ENCODE data around the gene FCER1G. TPM values are rescaled to one million over a fixed set of nuclear protein-coding genes. Genes with fewer than 3 reads are reported as not detected.
"Not testable (repeated sequence)": the region's sequence is repeated elsewhere in the genome, so short reads cannot be mapped to it uniquely, and the experiment has no call there.

FCER1G gene
- total RNA-seq, 2 experiments from 2014 or later, result 0.99 to 2.0 TPM

- Mint-ChIP-seq H3K4me3 (no peak overlapping the region), H3K36me3 (peaks cover 41% of the 10 kb centered on the region), H3K27ac (no peak overlapping the region), H3K4me1 (ENCODE audit: low read depth) (peaks cover 34% of the 10 kb centered on the region), H3K27me3 (no peaks in the 10 kb centered on the region), H3K9me3 (no peaks in the 10 kb centered on the region)
- CTCF ChIA-PET, result no interaction called here
- DNase-seq, result no peak
- POLR2A ChIA-PET, result interaction anchor here (0.6 kb wide), 1 partner anchor 11 kb away, joined by 3 read pairs; the partner anchor contains the start of gene TOMM40L
- intact Hi-C loops (cut with micrococcal nuclease), result no loop called here
These were observed 726 bp upstream of the FCER1G start for GRCh38 chr1:161214369-161214768.

GRCh38 chr1:161216945-161217712, 2.0 kb downstream of the FCER1G start:
- POLR2A ChIA-PET, result interaction anchor here (2.6 kb wide), 1 partner anchor 15 kb away, joined by 11 read pairs; the partner anchor contains the start of gene NDUFS2
- H3K4me3 Mint-ChIP-seq, result no peak overlapping the region
- peaks cover 28% of the 10 kb centered on the region for H3K4me1 Mint-ChIP-seq (ENCODE audit: low read depth)
- H3K9me3 Mint-ChIP-seq, result no peaks in the 10 kb centered on the region
- intact Hi-C loops (cut with micrococcal nuclease), result no loop called here
- DNase-seq, result no peak
- CTCF ChIA-PET, result interaction anchor here (1.2 to 3.4 kb wide), 5 partner anchors 8 to 15 kb away, joined by 3 to 13 read pairs (median 6); partner anchors contain the start of gene TOMM40L
- no peaks in the 10 kb centered on the region for H3K27me3 Mint-ChIP-seq
- peak overlapping the region; percentile 39 for H3K27ac Mint-ChIP-seq
- H3K36me3 Mint-ChIP-seq, result peaks cover 22% of the 10 kb centered on the region

GRCh38 chr1:161217831-161218230, 2.7 kb downstream of the FCER1G start:
- Mint-ChIP-seq H3K4me3 (no peak overlapping the region), H3K9me3 (no peaks in the 10 kb centered on the region), H3K27ac (no peak overlapping the region), H3K36me3 (peaks cover 18% of the 10 kb centered on the region), H3K4me1 (ENCODE audit: low read depth) (peaks cover 28% of the 10 kb centered on the region), H3K27me3 (no peaks in the 10 kb centered on the region)
- intact Hi-C loops (cut with micrococcal nuclease), result no loop called here
- CTCF ChIA-PET, result interaction anchor here (1.2 to 3.4 kb wide), 4 partner anchors 7 to 16 kb away, joined by 3 to 13 read pairs (median 8); partner anchors contain the start of gene TOMM40L
- POLR2A ChIA-PET, result interaction anchor here (2.6 kb wide), 1 partner anchor 16 kb away, joined by 11 read pairs; the partner anchor contains the start of gene NDUFS2
- no peak for DNase-seq

- no peak overlapping the region for H3K4me3 Mint-ChIP-seq
- intact Hi-C loops (cut with micrococcal nuclease), result no loop called here
- ChIA-PET CTCF (interaction anchor here (1.0 to 3.4 kb wide), 6 partner anchors 7 to 73 kb away, joined by 3 to 13 read pairs (median 6); no protein-coding TSS in a partner anchor), POLR2A (no interaction called here)
- DNase-seq, result no peak
- no peaks in the 10 kb centered on the region for H3K9me3 Mint-ChIP-seq
- peaks cover 28% of the 10 kb centered on the region for H3K4me1 Mint-ChIP-seq (ENCODE audit: low read depth)
- H3K36me3 Mint-ChIP-seq, result peaks cover 13% of the 10 kb centered on the region
- no peak overlapping the region for H3K27ac Mint-ChIP-seq
- H3K27me3 Mint-ChIP-seq, result no peaks in the 10 kb centered on the region
These were observed 3.4 kb downstream of the FCER1G start for GRCh38 chr1:161218301-161219077.

- Mint-ChIP-seq H3K36me3 (peaks cover 7% of the 10 kb centered on the region), H3K4me3 (no peak overlapping the region), H3K27me3 (no peaks in the 10 kb centered on the region), H3K9me3 (no peaks in the 10 kb centered on the region), H3K27ac (no peak overlapping the region), H3K4me1 (ENCODE audit: low read depth) (peaks cover 28% of the 10 kb centered on the region)
- CTCF ChIA-PET, result interaction anchor here (1.0 to 3.4 kb wide), 5 partner anchors 8 to 165 kb away, joined by 3 to 13 read pairs (median 7); no protein-coding TSS in a partner anchor
- POLR2A ChIA-PET, result interaction anchor here (0.5 to 0.8 kb wide), 2 partner anchors 17 to 72 kb away, joined by 3 read pairs; partner anchors contain the start of gene NDUFS2
- DNase-seq, result no peak
- intact Hi-C loops (cut with micrococcal nuclease), result no loop called here
These were observed 4.2 kb downstream of the FCER1G start for GRCh38 chr1:161219078-161219892.

GRCh38 chr1:161220002-161220401, 4.9 kb downstream of the FCER1G start:
- POLR2A ChIA-PET, result interaction anchor here (0.5 to 0.8 kb wide), 2 partner anchors 18 to 71 kb away, joined by 3 read pairs; partner anchors contain the start of gene NDUFS2
- no peak overlapping the region for H3K27ac Mint-ChIP-seq
- DNase-seq, result no peak
- CTCF ChIA-PET, result interaction anchor here (0.9 to 2.1 kb wide), 5 partner anchors 9 to 165 kb away, joined by 3 to 9 read pairs (median 3); no protein-coding TSS in a partner anchor
- peaks cover 3% of the 10 kb centered on the region for H3K36me3 Mint-ChIP-seq
- no peaks in the 10 kb centered on the region for H3K27me3 Mint-ChIP-seq
- intact Hi-C loops (cut with micrococcal nuclease), result no loop called here
- H3K9me3 Mint-ChIP-seq, result no peaks in the 10 kb centered on the region
- H3K4me1 Mint-ChIP-seq (ENCODE audit: low read depth), result peaks cover 27% of the 10 kb centered on the region
- H3K4me3 Mint-ChIP-seq, result no peak overlapping the region

GRCh38 chr1:161222175-161223019, 7.3 kb downstream of the FCER1G start:
- H3K27ac Mint-ChIP-seq, result no peak overlapping the region
- CTCF ChIA-PET, result interaction anchor here (0.8 to 11.6 kb wide), 9 partner anchors 12 to 167 kb away, joined by 3 to 213 read pairs (median 3); partner anchors contain the start of gene PPOX

GRCh38 chr1:161223805-161224694, 9.0 kb downstream of the FCER1G start:
- Mint-ChIP-seq H3K4me3 (no peak overlapping the region), H3K36me3 (peaks cover 14% of the 10 kb centered on the region), H3K27me3 (no peaks in the 10 kb centered on the region), H3K27ac (no peak overlapping the region), H3K9me3 (no peaks in the 10 kb centered on the region), H3K4me1 (ENCODE audit: low read depth) (peaks cover 26% of the 10 kb centered on the region)
- ChIA-PET CTCF (interaction anchor here (0.5 to 11.6 kb wide), 9 partner anchors 7 to 158 kb away, joined by 3 to 213 read pairs (median 69); partner anchors contain the start of gene NDUFS2), POLR2A (interaction anchor here (0.7 kb wide), 1 partner anchor 22 kb away, joined by 3 read pairs; the partner anchor contains the start of gene NDUFS2)
- no peak for DNase-seq
- intact Hi-C loops (cut with micrococcal nuclease), result no loop called here

More at GRCh38 chr1:161222175-161223019, 7.3 kb downstream of the FCER1G start:
- Mint-ChIP-seq H3K27me3 (no peaks in the 10 kb centered on the region), H3K36me3 (peaks cover under 1% of the 10 kb centered on the region), H3K4me3 (no peak overlapping the region), H3K4me1 (ENCODE audit: low read depth) (peaks cover 33% of the 10 kb centered on the region), H3K9me3 (no peaks in the 10 kb centered on the region)
- intact Hi-C loops (cut with micrococcal nuclease), result no loop called here
- POLR2A ChIA-PET, result no interaction called here
- no peak for DNase-seq

GRCh38 chr1:161224695-161225087, 9.6 kb downstream of the FCER1G start:
- Mint-ChIP-seq H3K36me3 (peaks cover 14% of the 10 kb centered on the region), H3K4me1 (ENCODE audit: low read depth) (peaks cover 23% of the 10 kb centered on the region), H3K27ac (peak overlapping the region; percentile 86)
- CTCF ChIA-PET, result interaction anchor here (1.3 to 11.6 kb wide), 13 partner anchors 8 to 216 kb away, joined by 4 to 213 read pairs (median 17); partner anchors contain the start of genes ADAMTS4 and NDUFS2
- not testable (repeated sequence) for H3K4me3 Mint-ChIP-seq, DNase-seq, H3K9me3 Mint-ChIP-seq, H3K27me3 Mint-ChIP-seq
- POLR2A ChIA-PET, result interaction anchor here (1.7 to 2.3 kb wide), 2 partner anchors 14 to 22 kb away, joined by 6 to 20 read pairs; partner anchors contain the start of gene NDUFS2
- intact Hi-C loops (cut with micrococcal nuclease), result loop anchor here (1.0 kb wide), 7 partner anchors 14 to 90 kb away; partner anchors contain the start of genes NDUFS2, PPOX and SDHC

Data from activated CD4-positive, alpha-beta memory T cell treated with anti-CD3 and anti-CD28 coated beads for 36 hours (primary cell).